Hematopoietic multipotent progenitor cell treated with erythropoietin and hydrocortisone succinate and interleukin-3 and kit ligand, for 4 days (in vitro differentiated cells): ENCODE measurements around the gene FAM216B.

ENCODE experiments used
- DNase-seq: peaks from one replicate; pipeline ENCODE4 v3.0.0-alpha.2; 2015

FAM216B gene

DNA sequence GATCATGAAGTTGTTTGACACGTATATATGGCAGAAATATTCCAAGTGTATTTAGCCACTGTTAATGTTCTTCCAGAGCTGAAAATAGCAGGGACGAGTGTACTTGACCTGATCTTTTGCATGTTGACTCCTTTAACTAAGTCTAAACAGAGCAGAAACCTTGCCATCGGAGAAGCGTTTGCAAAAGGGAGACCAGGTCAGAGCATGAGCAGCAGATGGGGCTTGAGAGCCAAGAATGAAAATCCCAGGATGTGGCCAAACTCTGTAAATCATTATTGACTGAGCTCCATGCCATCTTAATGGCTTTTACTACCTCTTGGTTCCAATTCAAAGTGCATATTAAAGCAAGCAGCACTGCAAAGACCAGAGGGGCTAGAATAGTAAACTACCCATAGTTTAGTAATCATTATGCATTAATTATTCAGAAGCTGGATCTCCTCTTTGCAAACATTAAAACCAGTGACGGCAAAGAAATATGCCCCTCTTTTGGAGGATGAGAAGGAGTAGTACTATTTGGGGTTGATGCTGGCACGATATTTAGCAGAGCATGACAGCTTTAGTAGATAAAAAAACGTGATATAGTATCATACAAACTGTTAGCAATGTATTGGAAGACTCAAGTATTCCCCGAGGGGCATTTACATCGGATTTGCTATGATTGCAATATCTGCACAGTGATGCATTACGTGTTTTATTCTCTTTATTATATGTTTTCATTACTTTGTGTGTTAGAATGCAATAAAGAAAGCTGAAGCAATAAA is 55.7 kb downstream of the FAM216B start:
- DNase-seq: peak; percentile 16
